Endothelial cell (in vitro differentiated cells): Measurements from ENCODE around the gene SLF1. TPM values are rescaled to one million over a fixed set of nuclear protein-coding genes. Genes with fewer than 3 reads are reported as not detected.

Experiments
- DNase-seq: peaks from one replicate; pipeline ENCODE4 v3.0.0; 2021; ENCODE audit warnings: low spot score
- H3K27ac Mint-ChIP-seq: one replicate; pipeline ENCODE4 v1.8.0; 2021; ENCODE audit warnings: mixed read lengths, inconsistent platforms; ENCODE audit not compliant: unreplicated experiment
- H3K27me3 Mint-ChIP-seq: one replicate; pipeline ENCODE4 v1.8.0; 2021; ENCODE audit warnings: mild to moderate bottlenecking, moderate library complexity, mixed read lengths, inconsistent platforms; ENCODE audit not compliant: unreplicated experiment
- H3K36me3 Mint-ChIP-seq: one replicate; pipeline ENCODE4 v1.8.0; 2021; ENCODE audit warnings: mild to moderate bottlenecking, low read depth, mixed read lengths, inconsistent platforms; ENCODE audit not compliant: unreplicated experiment
- H3K4me1 Mint-ChIP-seq: one replicate; pipeline ENCODE4 v1.8.0; 2021; ENCODE audit warnings: mild to moderate bottlenecking, mixed read lengths, inconsistent platforms; ENCODE audit not compliant: unreplicated experiment
- H3K4me3 Mint-ChIP-seq: one replicate; pipeline ENCODE4 v1.8.0; 2021; ENCODE audit warnings: mild to moderate bottlenecking, mixed read lengths, inconsistent platforms; ENCODE audit not compliant: unreplicated experiment
- H3K9me3 Mint-ChIP-seq: one replicate; pipeline ENCODE4 v1.8.0; 2021; ENCODE audit warnings: mixed read lengths, inconsistent platforms; ENCODE audit not compliant: unreplicated experiment
- total RNA-seq: library from RNA; stranded (reverse); fragmentation: NEBNext Ultra II Directional; extraction: Animal tissue kit (Norgen Biotek cat#: 25700); gene quantifications from one replicate; pipeline ENCODE4 v1.2.1, GENCODE V29; 2021; ENCODE audit not compliant: unreplicated experiment
- TF ChIP-seq, protein P1 (sequence below): fragments of 200-600 bp; sonication (generic); IDR thresholded peaks from one replicate; pipeline ENCODE4 v1.5.0; 2021; ENCODE audit warnings: antibody characterized with exemption; ENCODE audit not compliant: unreplicated experiment

SLF1 gene
- total RNA-seq, 1 donor from 2014 or later, result 4.6 TPM

DNA sequence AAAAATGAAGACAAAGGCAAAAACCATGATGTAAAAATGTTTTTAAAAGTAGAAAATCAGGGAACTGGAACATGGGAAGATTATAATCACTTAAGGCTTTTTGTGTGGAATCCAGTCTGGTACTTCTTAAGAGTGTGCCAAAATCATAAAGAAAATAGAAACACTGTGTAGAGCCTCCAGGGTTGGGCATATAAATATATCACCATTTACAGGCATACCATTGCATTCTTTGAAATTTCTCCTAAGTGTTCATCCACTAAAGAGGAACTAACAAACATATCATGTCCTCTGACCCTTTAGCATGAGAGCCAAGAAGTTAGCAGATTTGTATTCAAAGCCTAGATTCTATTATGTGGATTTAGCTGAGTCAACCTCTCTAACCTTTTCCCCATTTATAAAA is 93.3 kb downstream of the SLF1 start:
- H3K27ac Mint-ChIP-seq, result no peak overlapping the region
- no peaks in the 10 kb centered on the region for H3K9me3 Mint-ChIP-seq
- peaks cover 17% of the 10 kb centered on the region for H3K4me1 Mint-ChIP-seq
- no peaks in the 10 kb centered on the region for H3K36me3 Mint-ChIP-seq
- DNase-seq, result no peak
- TF ChIP-seq, protein P1, sequence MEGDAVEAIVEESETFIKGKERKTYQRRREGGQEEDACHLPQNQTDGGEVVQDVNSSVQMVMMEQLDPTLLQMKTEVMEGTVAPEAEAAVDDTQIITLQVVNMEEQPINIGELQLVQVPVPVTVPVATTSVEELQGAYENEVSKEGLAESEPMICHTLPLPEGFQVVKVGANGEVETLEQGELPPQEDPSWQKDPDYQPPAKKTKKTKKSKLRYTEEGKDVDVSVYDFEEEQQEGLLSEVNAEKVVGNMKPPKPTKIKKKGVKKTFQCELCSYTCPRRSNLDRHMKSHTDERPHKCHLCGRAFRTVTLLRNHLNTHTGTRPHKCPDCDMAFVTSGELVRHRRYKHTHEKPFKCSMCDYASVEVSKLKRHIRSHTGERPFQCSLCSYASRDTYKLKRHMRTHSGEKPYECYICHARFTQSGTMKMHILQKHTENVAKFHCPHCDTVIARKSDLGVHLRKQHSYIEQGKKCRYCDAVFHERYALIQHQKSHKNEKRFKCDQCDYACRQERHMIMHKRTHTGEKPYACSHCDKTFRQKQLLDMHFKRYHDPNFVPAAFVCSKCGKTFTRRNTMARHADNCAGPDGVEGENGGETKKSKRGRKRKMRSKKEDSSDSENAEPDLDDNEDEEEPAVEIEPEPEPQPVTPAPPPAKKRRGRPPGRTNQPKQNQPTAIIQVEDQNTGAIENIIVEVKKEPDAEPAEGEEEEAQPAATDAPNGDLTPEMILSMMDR, result no peak
- H3K4me3 Mint-ChIP-seq, result no peak overlapping the region
- no peaks in the 10 kb centered on the region for H3K27me3 Mint-ChIP-seq

DNA sequence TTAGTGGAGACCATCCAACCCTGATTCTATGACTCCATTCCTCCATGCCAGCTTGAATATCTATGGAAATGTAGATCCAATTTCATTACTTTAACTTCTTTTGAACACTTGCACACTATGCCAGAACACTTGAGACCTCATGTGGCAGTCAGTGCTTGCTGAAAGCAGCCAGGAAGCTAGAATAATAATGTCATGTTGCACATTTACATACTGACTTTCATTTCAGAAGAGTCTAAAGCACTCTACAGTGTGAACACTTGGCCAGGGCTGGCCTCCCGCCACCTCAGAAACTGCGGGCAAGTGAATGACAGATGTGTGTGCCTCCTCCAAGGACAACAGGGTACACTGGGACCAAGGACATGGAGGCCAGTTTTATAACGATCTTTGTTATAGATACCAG is 97.3 kb downstream of the SLF1 start:
- no peaks in the 10 kb centered on the region for H3K27me3 Mint-ChIP-seq
- H3K36me3 Mint-ChIP-seq, result no peaks in the 10 kb centered on the region
- DNase-seq, result no peak
- no peak overlapping the region for H3K4me3 Mint-ChIP-seq
- no peaks in the 10 kb centered on the region for H3K4me1 Mint-ChIP-seq
- no peak overlapping the region for H3K27ac Mint-ChIP-seq
- TF ChIP-seq, protein P1, result no peak
- H3K9me3 Mint-ChIP-seq, result no peaks in the 10 kb centered on the region

DNA sequence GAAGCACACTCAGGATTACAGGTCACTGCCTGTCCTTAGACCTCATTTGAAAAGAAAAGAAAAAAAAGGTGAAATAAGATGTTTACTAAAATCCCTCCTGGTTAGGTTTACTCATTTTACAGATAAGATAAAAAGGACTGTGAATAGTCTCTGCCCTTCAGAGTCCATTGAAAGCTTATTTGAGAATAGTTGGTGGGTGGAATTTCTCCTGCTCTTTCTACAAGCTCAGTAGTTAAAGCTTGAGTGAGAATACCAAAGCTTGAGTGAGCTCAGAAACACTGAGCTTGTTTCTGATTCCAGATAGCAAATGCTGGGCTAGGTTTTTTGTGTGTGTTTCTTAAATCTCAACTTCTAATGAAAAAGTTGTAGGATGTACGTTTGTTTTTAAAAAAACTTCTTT is 106.7 kb downstream of the SLF1 start:
- no peak overlapping the region for H3K27ac Mint-ChIP-seq
- DNase-seq, result no peak
- TF ChIP-seq, protein P1, result no peak
- no peaks in the 10 kb centered on the region for H3K4me1 Mint-ChIP-seq
- H3K9me3 Mint-ChIP-seq, result no peaks in the 10 kb centered on the region
- H3K27me3 Mint-ChIP-seq, result peaks cover 3% of the 10 kb centered on the region
- no peaks in the 10 kb centered on the region for H3K36me3 Mint-ChIP-seq
- no peak overlapping the region for H3K4me3 Mint-ChIP-seq

DNA sequence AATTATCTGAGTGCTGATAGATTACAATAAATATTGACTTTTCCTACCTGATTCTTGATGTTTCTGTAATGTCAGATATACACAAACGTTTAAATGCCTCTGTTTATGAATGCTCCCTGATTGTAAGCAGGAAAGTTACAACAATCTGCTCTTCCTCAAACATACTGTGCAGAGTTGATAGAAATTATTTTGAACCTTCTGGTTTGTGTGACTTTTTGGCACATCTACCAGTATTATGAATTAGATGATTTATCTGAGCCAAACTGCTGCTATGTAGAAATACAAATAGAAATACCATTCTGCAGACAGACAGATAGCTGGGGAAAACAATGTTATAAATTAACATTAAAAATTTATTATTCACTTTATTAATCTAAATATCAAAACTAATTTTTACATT is 113.0 kb downstream of the SLF1 start:
- H3K27ac Mint-ChIP-seq, result no peak overlapping the region
- no peak overlapping the region for H3K4me3 Mint-ChIP-seq
- no peaks in the 10 kb centered on the region for H3K9me3 Mint-ChIP-seq
- DNase-seq, result no peak
- TF ChIP-seq, protein P1, result no peak
- peaks cover 2% of the 10 kb centered on the region for H3K27me3 Mint-ChIP-seq
- no peaks in the 10 kb centered on the region for H3K4me1 Mint-ChIP-seq
- H3K36me3 Mint-ChIP-seq, result no peaks in the 10 kb centered on the region

DNA sequence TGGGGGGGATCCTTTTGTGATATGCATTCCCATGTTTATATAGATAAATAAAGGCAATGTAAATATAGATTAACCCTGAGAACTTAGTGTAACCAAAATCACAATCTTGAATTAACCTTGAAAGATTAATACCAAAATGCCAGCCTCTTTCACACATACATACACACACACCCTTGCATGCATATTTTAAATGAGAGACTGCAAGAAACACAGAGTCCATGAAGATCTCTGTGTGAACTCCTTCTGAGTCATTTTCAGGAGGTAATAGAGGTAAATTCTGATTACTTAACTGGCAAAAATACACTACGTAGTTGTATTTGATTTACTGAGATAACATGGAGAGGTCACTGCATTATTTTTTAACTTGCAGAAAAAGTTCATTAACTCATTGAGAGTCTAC is 118.0 kb downstream of the SLF1 start:
- Mint-ChIP-seq H3K27me3 (no peaks in the 10 kb centered on the region), H3K4me1 (no peaks in the 10 kb centered on the region), H3K4me3 (no peak overlapping the region), H3K36me3 (no peaks in the 10 kb centered on the region), H3K9me3 (no peaks in the 10 kb centered on the region), H3K27ac (no peak overlapping the region)
- TF ChIP-seq, protein P1, result no peak
- no peak for DNase-seq
